GM12878 (cell line): ENCODE measurements around the gene ADD2.

ENCODE experiments used
- CHD1 ChIP-seq: IDR thresholded peaks from 2 replicates; pipeline ENCODE4 v1.6.1; 2012; ENCODE audit warnings: low read depth, low read length, improper control_type of control experiment
- CREM ChIP-seq: IDR thresholded peaks from 2 replicates; pipeline ENCODE4 v1.6.1; 2014; ENCODE audit warnings: antibody characterized with exemption, low read depth
- DPF2 ChIP-seq: fragments of 450-650 bp; IDR thresholded peaks from 2 replicates; pipeline ENCODE4 v1.6.1; 2017; ENCODE audit warnings: mild to moderate bottlenecking
- ESRRA ChIP-seq: IDR thresholded peaks from 2 replicates; pipeline ENCODE4 v1.6.1; 2012; ENCODE audit warnings: mild to moderate bottlenecking, low read length, improper control_type of control experiment
- EZH2 ChIP-seq: IDR thresholded peaks from 2 replicates; pipeline ENCODE4 v1.6.1; 2012; ENCODE audit warnings: low read depth, mild to moderate bottlenecking, control low read depth, inconsistent platforms, low read length, borderline replicate concordance; ENCODE audit not compliant: control insufficient read depth
- LARP7 ChIP-seq: fragments of 450-650 bp; IDR thresholded peaks from 2 replicates; pipeline ENCODE4 v1.6.1; 2017; ENCODE audit warnings: mild to moderate bottlenecking
- SMC3 ChIP-seq: IDR thresholded peaks from 2 replicates; pipeline ENCODE4 v1.6.1; 2011; ENCODE audit warnings: low read length, improper control_type of control experiment, borderline replicate concordance
- SREBF2 ChIP-seq: IDR thresholded peaks from 2 replicates; pipeline ENCODE4 v1.6.1; 2012; ENCODE audit warnings: mild to moderate bottlenecking, low read length
- TF ChIP-seq, protein P1 (sequence below): IDR thresholded peaks from 2 replicates; pipeline ENCODE4 v1.6.1; 2012; ENCODE audit warnings: mild to moderate bottlenecking, low read depth, low read length
- TF ChIP-seq, protein P2 (sequence below), 3 experiments: IDR thresholded peaks in 2 of 3; conservative IDR thresholded peaks in 1 of 3; 2 replicates each; pipeline ENCODE4 v1.5.1; 2011; ENCODE audit warnings: low read depth in 3 of 3, low read length in 3 of 3, mild to moderate bottlenecking in 3 of 3, control low read depth in 2 of 3, moderate library complexity in 2 of 3, inconsistent platforms in 1 of 3, mixed read lengths in 1 of 3; ENCODE audit not compliant: control insufficient read depth in 2 of 3, insufficient read depth in 1 of 3; ENCODE audit errors: extremely low read depth in 1 of 3
- TF ChIP-seq, protein P3 (sequence below): IDR thresholded peaks from 2 replicates; pipeline ENCODE4 v1.6.1; 2012; ENCODE audit warnings: low read depth, low read length, improper control_type of control experiment
- TF ChIP-seq, protein P4 (sequence below): IDR thresholded peaks from 2 replicates; pipeline ENCODE4 v1.6.1; 2012; ENCODE audit warnings: low read depth, low read length, improper control_type of control experiment

DNA sequence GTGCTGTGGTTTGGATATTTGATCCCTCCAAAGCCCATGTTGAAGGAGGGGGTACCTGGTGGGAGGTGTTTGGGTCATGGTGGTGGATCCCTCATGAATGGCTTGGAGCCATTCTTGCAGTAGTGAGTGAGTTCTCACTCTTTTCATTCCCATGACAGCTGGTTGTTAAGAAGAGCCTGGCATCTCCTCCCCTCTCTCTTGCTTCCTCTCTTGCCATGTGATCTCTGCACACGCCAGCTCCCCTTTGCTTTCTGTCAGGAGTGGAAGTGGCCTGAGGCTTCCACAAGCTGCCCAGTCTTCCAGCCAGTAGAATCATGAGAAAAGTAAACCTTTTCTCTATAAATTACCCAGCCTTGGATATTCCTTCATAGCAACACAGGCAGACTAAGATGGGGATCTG, 8.6 kb downstream of the ADD2 start:
- TF ChIP-seq, protein P1, sequence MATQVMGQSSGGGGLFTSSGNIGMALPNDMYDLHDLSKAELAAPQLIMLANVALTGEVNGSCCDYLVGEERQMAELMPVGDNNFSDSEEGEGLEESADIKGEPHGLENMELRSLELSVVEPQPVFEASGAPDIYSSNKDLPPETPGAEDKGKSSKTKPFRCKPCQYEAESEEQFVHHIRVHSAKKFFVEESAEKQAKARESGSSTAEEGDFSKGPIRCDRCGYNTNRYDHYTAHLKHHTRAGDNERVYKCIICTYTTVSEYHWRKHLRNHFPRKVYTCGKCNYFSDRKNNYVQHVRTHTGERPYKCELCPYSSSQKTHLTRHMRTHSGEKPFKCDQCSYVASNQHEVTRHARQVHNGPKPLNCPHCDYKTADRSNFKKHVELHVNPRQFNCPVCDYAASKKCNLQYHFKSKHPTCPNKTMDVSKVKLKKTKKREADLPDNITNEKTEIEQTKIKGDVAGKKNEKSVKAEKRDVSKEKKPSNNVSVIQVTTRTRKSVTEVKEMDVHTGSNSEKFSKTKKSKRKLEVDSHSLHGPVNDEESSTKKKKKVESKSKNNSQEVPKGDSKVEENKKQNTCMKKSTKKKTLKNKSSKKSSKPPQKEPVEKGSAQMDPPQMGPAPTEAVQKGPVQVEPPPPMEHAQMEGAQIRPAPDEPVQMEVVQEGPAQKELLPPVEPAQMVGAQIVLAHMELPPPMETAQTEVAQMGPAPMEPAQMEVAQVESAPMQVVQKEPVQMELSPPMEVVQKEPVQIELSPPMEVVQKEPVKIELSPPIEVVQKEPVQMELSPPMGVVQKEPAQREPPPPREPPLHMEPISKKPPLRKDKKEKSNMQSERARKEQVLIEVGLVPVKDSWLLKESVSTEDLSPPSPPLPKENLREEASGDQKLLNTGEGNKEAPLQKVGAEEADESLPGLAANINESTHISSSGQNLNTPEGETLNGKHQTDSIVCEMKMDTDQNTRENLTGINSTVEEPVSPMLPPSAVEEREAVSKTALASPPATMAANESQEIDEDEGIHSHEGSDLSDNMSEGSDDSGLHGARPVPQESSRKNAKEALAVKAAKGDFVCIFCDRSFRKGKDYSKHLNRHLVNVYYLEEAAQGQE: no peak
- TF ChIP-seq SMC3 (no peak), DPF2 (no peak), LARP7 (no peak), EZH2 (no peak), SREBF2 (no peak), ESRRA (no peak), CHD1 (no peak), CREM (no peak)
- TF ChIP-seq, protein P2, sequence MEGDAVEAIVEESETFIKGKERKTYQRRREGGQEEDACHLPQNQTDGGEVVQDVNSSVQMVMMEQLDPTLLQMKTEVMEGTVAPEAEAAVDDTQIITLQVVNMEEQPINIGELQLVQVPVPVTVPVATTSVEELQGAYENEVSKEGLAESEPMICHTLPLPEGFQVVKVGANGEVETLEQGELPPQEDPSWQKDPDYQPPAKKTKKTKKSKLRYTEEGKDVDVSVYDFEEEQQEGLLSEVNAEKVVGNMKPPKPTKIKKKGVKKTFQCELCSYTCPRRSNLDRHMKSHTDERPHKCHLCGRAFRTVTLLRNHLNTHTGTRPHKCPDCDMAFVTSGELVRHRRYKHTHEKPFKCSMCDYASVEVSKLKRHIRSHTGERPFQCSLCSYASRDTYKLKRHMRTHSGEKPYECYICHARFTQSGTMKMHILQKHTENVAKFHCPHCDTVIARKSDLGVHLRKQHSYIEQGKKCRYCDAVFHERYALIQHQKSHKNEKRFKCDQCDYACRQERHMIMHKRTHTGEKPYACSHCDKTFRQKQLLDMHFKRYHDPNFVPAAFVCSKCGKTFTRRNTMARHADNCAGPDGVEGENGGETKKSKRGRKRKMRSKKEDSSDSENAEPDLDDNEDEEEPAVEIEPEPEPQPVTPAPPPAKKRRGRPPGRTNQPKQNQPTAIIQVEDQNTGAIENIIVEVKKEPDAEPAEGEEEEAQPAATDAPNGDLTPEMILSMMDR (IDR thresholded peaks at IDR 0.05 in 2 of 3, conservative IDR thresholded peaks at IDR 0.05 in 1 of 3; ENCODE audit: control insufficient read depth in 2 of 3, extremely low read depth in 1 of 3, insufficient read depth in 1 of 3, low read depth in 3 of 3, low read length in 3 of 3): no peak
- TF ChIP-seq, protein P3, sequence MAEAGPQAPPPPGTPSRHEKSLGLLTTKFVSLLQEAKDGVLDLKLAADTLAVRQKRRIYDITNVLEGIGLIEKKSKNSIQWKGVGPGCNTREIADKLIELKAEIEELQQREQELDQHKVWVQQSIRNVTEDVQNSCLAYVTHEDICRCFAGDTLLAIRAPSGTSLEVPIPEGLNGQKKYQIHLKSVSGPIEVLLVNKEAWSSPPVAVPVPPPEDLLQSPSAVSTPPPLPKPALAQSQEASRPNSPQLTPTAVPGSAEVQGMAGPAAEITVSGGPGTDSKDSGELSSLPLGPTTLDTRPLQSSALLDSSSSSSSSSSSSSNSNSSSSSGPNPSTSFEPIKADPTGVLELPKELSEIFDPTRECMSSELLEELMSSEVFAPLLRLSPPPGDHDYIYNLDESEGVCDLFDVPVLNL: no peak
- TF ChIP-seq, protein P4, sequence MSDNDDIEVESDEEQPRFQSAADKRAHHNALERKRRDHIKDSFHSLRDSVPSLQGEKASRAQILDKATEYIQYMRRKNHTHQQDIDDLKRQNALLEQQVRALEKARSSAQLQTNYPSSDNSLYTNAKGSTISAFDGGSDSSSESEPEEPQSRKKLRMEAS: no peak
